NCI-H1436 treated with DMSO at 0.1 percent for 48 hours (cell line): ENCODE measurements around the gene VPS41.

ENCODE experiments used
- DNase-seq: peaks from one replicate; lab custom pipeline; 2025; lab: John Stamatoyannopoulos, UW

The VPS41 gene

DNA sequence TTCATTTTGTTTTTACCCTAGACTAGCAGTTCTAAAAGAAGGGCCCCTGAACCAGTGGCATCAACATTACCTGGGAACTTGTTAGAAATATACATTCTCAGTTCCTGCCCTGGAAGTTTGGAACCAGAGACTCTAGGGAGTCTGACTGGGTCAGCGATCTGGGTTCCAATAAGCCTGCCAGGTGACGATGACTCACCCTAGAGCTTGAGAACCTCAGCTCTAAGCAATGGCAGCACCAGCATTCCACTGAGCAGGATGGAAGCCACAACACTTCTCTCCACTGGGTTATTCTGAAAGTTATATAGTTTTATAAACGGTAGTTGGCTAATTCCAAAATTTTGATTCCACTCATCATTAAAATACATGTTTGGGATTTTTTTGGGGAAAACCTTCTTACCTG lies 180.8 kb downstream of the VPS41 start:
- DNase-seq = no peak

DNA sequence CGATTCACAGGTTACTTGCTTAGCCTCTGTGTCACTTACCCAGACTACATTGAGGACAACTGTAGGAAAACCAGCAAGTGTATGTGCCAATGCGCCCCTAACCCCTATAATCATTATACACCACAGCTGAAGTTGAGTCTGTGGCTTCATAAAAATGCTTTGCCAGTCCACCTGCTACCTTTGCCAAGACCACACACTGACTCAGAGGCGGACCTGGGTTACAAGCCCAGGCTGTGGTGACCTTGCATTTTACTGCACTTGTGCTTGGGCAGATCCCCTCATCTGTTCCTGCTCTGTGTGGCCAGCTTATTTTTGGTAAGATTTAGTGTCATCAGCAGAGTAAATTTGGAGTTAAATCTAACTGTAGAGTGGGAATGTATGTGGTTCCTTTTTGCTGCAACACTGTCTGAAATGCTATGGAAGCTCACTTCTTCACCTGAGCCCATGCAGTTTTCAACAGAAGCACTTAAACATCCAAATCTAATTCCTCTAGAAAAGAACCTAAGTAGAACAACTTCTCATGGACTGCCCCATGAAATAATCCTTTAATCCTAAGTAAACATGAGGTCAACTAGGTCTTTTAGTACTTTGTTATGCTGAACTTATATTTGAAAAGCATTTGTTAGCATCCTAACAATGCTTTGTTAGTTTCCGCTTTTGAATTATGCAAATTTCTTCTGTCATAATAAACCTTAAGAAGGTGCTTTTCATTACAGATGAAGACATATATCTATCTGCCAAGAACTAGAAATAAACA lies 181.6 kb downstream of the VPS41 start:
- DNase-seq = no peak

DNA sequence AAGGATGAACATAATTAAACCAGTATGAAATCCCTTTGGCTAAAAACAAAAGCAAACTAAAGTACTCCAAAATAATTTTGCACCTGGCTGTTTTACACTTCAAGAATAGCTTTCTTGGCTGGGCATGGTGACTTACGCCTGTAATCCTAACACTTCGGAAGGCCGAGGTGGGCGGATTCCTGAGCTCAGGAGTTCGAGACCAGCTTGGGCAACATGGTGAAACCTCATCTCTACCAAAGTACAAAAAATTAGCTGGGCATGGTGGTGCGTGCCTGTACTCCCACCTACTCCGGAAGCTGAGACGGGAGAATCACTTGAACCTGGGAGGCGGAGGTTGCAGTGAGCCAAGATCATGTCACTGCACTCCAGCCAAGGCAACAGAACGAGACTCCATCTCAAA lies 185.7 kb downstream of the VPS41 start:
- DNase-seq = no peak

DNA sequence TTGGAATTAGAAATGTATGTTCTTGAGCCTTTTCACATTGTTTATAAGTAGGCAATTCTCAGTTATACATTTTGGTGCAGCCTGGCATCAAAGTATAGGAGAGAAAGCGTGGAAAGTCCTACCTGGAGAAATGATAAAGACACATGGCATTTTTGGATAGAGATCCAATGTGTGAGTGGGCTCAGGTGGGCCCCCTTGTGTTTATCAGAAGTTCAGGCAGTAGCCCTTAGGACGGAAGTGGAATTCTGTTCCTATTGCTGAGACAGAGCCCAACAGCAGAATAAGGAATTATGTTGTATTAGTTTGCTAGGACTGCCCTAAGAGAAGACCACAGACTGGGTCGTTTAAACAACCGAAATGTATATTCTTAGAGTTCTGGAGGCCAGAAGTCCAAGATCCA lies 192.6 kb downstream of the VPS41 start:
- no peak for DNase-seq

DNA sequence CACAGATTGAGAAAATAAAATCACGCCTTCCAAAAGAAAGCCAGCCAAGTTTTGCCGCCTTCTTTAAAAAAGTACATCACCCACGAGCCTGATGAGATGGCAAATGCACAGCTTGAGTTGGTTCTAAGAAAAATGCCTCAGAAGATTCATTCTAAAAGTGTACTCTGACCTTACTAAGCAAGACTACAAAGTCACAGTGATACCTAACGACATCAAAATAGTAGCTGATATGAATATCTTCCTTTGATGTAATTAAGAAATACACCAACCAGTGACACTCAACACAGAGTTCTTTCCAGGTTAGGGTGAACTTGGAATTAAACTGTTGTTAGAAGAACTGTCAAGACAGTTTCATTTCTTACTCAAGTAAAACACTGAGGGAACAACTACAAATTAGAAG lies 199.9 kb downstream of the VPS41 start:
- DNase-seq = no peak

DNA sequence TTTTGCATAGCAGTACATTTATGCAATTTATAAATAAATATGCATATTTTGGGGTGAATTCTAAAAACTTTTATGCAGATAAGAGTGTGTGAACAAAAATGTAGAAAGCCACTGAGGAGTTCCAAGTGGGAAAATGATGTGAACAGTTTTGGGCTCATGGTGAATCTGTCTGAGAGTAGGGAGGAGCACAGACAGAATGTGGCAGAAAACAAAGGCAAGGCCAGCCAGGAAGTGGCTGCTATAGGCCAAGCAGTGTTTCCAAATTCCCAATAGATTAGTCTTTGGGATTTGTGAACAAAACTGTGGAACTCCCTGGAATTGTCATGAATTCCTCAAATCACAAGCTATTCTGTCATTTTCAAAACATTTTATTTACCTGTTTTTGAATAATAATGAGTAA lies 204.2 kb downstream of the VPS41 start:
- DNase-seq = no peak

DNA sequence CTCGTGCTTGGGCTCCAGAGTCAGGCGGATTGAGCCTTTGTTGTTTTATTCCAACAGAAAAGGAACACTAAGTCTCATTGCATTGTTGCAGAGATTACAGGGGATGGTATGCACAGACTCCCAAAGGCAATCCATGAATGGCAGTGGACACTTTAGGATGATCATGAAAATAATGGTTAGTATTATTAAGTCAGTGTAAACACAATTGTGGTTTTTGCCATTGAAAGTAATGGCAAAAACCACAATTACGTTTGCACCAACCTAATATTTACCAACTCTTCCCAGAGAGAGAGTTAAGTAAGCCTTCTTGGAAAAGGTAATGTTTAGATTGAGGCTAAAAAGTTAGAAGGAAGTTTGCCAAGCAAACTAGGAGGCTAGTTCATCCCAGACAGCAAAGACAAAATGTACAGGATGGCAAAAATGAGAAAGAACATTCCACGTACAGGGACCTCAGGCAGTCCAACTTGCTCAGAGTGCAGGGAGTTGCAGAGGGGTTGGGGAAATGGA lies 204.9 kb downstream of the VPS41 start:
- no peak for DNase-seq

DNA sequence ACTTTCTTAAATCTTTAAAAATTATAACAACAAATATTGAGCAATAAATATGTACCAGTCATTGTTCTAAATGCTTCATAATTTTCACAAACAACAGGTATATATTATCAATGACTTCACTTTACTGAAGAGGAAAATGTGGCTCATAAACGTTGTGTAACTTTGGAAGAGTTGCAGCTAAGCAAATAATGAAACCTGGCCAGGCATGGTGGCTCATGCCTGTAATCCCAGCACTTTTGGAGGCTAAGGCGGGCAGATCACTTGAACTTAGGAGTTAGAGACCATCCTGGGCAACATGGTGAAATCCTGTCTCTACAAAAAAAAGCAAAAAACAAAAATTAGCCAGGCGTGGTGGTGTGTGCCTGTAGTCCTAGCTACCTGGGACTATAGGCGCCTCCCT lies 205.9 kb downstream of the VPS41 start:
- DNase-seq = no peak

DNA sequence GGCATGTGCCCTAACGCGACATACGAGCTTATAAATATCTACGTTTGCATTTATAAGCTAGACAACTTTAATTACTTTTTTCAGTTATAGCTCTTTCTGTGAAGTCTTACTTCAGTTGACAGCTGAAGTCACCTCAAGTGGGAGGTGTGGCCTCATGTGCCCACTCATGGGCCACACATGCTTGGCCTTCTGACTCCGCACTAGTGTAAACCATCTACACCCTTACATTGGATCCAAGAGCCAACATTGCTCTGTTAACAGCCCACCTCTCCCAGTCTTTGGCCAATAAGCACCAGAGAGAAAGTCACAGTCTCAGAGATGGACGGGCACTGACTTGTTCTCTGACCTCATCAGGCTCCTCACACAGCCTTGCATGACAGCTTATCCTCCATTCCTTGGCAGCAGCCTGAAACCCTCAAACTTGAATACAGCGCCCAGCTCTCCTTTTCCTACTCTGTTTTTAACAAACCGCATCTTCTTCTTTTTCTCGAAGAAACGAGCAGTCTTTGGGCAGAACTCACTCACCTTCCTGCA lies 206.9 kb downstream of the VPS41 start:
- DNase-seq = no peak

DNA sequence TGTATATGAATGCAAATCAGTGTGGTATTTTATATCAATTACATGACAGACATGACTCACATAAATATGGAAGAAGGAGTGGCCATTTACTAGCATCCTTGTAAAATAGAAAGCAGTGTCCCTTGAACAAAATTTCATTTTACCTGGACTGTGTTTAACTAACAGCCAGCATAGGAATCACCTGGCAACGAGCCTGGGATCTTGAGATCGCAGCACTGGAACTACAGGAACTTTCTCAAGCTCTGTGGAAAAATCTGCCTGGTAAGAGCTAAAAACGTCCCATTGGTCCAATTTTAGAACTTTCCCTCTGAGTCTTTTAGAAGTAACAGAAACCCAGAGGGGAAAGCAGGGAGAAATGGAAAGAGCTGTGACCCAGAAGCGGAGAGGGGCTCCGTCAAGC lies 208.9 kb downstream of the VPS41 start:
- no peak for DNase-seq

DNA sequence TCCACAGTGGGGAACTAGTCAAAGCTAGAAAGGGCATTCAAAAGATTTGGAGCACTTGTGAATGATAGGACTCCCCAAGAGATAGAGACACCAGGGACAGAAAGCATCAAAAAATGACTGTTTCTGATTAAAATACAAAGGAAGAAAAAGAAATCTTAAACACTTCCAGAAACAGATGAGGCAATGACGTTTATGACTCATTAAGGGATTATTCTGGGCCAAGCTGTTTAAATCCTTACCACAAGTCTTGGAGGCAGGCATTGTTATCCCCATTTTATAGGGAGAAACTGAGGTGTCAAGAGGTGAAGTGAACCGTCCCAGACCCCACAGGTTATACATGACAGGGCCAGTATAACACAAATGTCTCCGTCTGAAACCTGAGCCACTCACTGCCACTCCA lies 209.5 kb downstream of the VPS41 start:
- DNase-seq = no peak

DNA sequence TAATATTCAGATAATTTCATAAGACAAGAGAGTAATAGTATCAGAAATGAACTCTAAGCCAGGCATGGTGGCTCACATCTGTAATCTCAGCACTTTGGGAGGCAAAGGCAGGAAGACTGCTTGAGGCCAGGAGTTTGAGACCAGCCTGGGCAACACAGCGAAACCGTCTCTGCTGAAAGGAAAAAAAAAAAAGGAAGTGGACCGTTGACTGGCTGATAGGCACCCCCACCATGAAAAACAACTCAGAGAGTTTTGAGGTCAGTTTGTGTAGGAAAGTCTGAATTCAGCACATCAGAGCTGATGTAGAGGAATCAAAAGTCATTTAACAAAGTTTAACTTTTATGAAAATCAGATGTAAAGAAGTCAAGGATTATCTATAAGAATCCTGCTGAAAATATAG lies 214.7 kb downstream of the VPS41 start:
- no peak for DNase-seq

DNA sequence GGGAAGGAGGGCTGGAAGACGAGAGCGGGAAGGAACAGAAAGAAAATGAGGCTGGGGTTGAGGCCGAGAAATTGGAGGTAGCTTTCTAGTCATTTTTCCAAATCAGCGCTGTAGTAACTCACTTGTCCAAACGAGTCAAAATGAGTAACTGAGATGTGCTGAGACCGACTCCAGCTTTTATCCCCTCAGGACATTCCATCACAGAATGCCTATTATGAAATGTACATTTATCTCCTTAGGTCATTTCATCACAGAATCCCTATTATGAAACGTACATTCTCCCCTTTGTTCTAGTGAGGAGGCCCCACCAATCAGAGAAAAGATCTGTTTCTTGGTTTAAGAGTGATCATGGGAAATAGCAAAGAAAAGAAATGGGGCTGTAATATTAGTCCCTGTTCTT lies 222.1 kb downstream of the VPS41 start:
- no peak for DNase-seq

DNA sequence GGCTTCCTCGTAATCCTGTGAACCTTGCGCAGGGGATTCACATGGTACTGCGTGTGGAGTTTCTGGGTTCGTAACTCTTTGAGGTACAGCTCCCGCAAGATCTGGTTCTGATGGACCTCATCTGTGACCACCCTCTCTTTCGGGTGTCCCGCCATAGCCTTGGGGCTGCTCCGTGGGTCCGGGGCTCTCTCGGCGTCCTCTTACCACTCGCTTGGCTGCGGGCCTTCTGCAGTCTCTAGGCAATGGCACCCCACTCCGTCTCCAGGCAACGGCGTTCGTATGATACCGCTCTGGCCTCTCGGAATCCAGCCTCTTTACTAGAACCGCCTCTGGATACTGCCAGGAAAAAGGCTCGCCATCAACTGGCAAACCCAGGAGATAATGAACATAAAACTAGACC lies 223.1 kb downstream of the VPS41 start:
- no peak for DNase-seq

DNA sequence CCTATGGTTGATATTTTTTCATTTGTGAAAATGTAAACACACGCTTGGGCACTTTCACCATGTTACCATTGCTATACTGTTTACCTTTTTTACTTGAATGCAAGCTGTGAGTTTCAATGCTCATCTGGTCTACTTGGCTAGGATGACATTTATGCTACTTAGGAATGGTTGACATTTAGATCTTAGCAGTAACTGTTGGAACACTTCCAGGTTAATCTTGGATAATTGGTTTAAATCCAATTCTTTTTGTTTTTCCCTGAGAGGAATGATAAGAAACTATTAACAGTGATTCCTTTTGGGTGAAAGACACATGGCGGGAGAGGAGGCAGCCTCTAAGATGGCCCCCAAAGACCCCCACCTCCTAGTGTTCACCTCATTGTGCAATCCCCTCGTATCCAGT lies 226.4 kb downstream of the VPS41 start:
- no peak for DNase-seq

DNA sequence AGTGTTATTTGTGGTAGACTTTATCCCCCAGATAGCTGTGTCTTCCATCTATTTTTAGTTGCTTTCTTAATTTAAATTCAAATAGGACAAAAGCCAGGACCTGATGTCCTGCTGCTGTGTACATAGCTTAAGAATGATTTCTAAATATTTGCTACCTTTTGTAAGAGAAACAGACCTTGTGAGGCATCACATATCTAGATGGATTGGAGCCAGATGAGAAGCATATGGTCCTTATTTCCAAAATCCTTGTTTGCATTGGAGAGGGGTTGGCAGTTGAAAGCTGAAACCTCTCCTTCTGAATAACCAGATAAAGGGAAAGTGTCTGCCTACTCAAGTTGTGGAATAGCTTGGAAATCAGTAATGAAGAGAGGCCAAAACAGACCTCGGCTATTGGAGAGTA lies 227.1 kb downstream of the VPS41 start:
- DNase-seq = no peak

DNA sequence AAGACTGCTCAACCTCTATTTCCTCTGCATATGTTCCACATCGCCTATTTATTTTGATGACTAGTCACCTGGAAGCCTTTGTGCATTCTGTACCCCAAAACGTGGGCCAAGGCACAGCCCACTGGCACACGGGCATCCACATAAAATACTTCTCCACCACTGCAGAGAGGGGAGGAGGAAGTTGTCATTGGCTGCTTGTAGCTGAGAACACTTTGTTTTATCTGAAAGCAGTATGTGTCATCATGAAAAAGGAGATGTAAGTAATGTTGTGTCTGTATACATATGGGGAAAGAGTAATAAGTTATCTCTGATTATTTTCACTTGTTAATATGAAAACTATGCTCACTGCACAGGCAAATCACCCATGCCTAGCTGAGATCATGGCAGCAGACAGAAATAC lies 229.6 kb downstream of the VPS41 start:
- no peak for DNase-seq

DNA sequence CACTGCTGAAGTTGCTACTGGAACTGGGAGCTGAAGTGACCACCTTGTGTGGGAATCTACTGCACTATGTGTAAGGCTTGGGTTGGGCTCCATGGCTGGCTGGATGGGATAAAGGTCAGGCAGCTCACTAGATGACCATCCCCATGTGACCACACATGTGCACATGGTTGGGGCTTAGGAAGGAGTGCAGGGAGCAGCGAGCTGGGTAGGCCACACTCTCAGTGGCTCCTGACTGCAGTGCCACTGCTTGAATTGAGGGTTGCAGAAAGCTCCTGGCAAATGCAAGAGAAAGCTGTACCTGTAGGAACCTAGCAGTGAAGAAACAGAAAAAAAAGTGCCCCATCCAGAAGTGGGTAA lies 230.3 kb downstream of the VPS41 start:
- no peak for DNase-seq

DNA sequence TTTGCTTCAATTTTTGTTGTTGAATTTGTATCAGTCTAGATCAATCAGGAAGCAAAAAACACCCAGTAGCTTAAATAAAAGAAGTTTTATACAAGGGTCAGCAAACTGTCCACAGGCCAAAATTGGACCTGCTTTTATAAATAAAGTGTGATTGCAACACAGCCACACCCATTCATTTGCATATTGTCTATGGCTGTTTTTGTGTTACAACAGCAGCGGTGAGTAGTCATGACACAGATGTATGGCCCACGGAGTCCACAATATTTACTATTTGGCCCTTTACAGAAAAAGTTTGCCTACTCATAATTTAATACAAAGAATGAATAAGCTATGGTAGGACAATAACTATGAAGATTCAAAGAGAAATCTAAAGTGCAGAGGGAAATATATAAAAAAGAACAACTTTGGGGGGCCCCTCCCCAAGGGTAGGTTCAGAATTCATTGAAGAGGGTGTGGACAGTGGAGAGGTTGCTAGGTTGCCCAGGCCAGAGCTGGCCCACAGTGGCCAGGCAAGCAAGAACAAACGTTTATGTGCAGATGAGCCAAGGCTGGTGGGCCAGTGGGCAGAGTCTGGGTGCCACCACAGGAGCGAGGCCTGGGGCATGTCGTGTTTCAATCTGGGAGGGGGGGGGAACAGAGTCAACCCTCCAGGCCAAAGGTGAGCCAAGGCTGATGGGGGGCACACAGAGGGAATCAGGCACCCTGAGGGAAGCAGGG lies 230.9 kb downstream of the VPS41 start:
- DNase-seq = no peak

DNA sequence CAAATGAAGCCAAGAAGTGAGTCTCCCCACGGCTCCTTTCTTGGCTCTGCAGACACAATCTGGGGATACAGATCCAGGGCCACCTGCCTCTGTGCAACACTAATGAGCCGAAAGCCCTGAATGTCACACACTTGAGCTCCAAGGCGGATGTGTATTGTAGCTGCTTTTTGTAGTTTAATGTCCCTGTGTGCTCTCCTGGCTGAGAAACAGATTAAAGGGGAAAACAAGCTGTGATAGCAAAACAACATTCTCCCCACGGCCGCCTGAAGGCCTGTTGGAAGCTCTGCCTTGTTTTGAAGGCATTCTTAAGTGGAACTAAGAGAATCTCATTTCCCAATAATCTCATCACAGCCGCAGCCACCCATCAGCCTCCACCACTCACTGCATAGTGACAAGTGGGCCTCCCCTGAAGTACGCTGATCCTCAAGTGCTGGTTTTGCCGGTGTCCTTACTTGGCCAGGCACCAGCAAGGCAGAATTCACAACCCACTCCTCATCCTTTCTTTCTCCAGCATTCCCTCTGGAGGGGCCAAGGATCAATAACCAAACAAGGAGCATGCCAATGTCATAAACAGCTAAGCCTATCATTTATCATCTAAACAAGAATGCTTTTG lies 233.4 kb downstream of the VPS41 start:
- no peak for DNase-seq

DNA sequence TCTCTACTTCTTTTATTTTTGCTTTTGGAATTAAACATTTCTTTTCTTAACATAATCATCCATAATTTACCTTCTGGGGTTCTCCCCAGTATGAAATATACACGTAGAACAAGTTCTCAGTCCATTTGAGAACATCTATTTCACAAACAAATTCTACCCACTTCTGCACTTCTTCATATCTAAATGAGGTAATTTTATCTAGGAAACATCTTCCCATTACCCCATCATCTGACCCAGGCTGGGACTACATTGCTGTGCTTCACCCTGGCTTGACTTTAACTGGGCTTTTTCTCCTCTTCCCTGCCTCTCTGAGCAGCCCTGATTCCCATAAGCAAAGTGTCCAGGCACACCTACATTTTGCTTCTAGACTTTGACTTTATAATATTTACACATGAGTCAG lies 234.5 kb downstream of the VPS41 start:
- no peak for DNase-seq

DNA sequence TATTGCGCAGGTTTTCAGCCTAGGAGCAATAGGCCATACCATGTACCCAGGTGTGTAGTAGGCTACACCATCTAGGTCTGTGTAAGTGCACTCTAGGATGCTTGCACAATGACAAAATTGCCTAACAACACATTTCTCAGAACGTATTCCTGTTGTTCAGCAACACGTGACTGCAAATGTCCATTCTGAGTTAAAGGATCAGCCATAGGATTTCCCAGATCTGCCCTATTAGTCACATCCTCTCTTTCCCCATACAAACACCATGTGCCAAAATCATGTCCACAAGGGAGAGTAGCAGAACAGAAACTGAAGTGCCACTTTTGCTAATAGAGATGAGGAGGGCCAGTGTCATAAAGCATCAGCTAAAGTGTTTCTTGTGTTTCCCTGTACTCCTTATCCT lies 235.2 kb downstream of the VPS41 start:
- DNase-seq = no peak
